SK-N-MC (cell line): ENCODE measurements around the gene TET2.

Experiments
- EZH2 ChIP-seq: fragments of 200-600 bp; sonication (generic); IDR thresholded peaks from one replicate; pipeline ENCODE4 v1.6.1; 2017; ENCODE audit warnings: antibody characterized with exemption
- POLR2AphosphoS5 ChIP-seq: IDR thresholded peaks from 2 replicates; pipeline ENCODE4 v1.6.1; 2012; ENCODE audit warnings: mild to moderate bottlenecking, low read depth, low read length, borderline replicate concordance

GRCh38 chr4:105272002-105272401 lies 125.3 kb downstream of the TET2 start:
- TF ChIP-seq POLR2AphosphoS5 (no peak), EZH2 (no peak)
